Vagina (tissue), 2 donors: ENCODE results near the gene LAMC1. TPM values are rescaled to one million over a fixed set of nuclear protein-coding genes. Genes with fewer than 3 reads are reported as not detected.

Experiments
- DNase-seq, 2 donors: peaks; one replicate each; pipeline ENCODE4 v3.0.0-alpha.2; 2017; ENCODE audit errors: extremely low spot score in 2 of 2
- H3K27ac ChIP-seq: fragments of 200-600 bp; sonication (generic); one replicate; pipeline ENCODE4 v1.5.1; 2019
- H3K27me3 ChIP-seq: fragments of 200-600 bp; sonication (generic); one replicate; pipeline ENCODE4 v1.5.1; 2019
- H3K36me3 ChIP-seq, 2 donors: fragments of 200-600 bp; sonication (generic); one replicate each; pipeline ENCODE4 v1.5.1; 2017 to 2019
- H3K4me1 ChIP-seq: fragments of 200-600 bp; sonication (generic); one replicate; pipeline ENCODE4 v1.5.1; 2019
- H3K4me3 ChIP-seq, 2 donors: fragments of 200-600 bp; sonication (generic); 1 replicate in 1 of 2; 2 replicates in 1 of 2; pipeline ENCODE4 v1.5.1; 2016 to 2019
- H3K9me3 ChIP-seq: fragments of 200-600 bp; sonication (generic); one replicate; pipeline ENCODE4 v1.5.1; 2019
- CTCF ChIP-seq, 3 experiments: fragments of 450-650 bp in 2 of 3; fragments of 200-600 bp in 1 of 3; sonication (generic) in 1 of 3; IDR thresholded peaks; one replicate each; pipeline ENCODE4 v1.5.1; 2017 to 2019; ENCODE audit warnings: antibody characterized with exemption in 3 of 3, mild to moderate bottlenecking in 2 of 3, moderate library complexity in 2 of 3
- POLR2A ChIP-seq, 2 donors: fragments of 450-650 bp; IDR thresholded peaks; one replicate each; pipeline ENCODE4 v1.6.1; 2017; ENCODE audit warnings: antibody characterized with exemption in 2 of 2, mild to moderate bottlenecking in 2 of 2, moderate library complexity in 2 of 2
- POLR2AphosphoS5 ChIP-seq, 2 donors: sonication (generic); formaldehyde crosslinking; IDR thresholded peaks; one replicate each; pipeline ENCODE4 v1.9.0; 2017; ENCODE audit warnings: antibody characterized with exemption in 2 of 2, mild to moderate bottlenecking in 2 of 2, low read depth in 1 of 2; ENCODE audit not compliant: insufficient read depth in 1 of 2
- intact Hi-C: fragments of 100-400 bp; cut with DNase I; formaldehyde crosslinking; loops from one replicate; pipeline ENCODE4 v1.15.1; 2023
- total RNA-seq: library from RNA; depleted of rRNA; stranded (reverse); fragments of >200 nt; gene quantifications from one replicate; pipeline ENCODE4 v1.2.3, GENCODE V29; 2016

The LAMC1 gene
- total RNA-seq, 1 donor from 2014 or later = 217 TPM

- Histone ChIP-seq H3K27me3 (no peaks in the 10 kb centered on the region), H3K4me1 (peaks cover 73% of the 10 kb centered on the region)
Observed at GRCh38 chr1:183087001-183087400, 63.8 kb downstream of the LAMC1 start.

GRCh38 chr1:183089025-183089639, 65.9 kb downstream of the LAMC1 start:
- H3K4me1 ChIP-seq = peaks cover 82% of the 10 kb centered on the region
- H3K27ac ChIP-seq = peak overlapping the region; percentile 46
- H3K4me3 ChIP-seq = no peak overlapping the region
- H3K36me3 ChIP-seq = no peaks in the 10 kb centered on the region
- H3K9me3 ChIP-seq = no peaks in the 10 kb centered on the region
- H3K27me3 ChIP-seq = no peaks in the 10 kb centered on the region
- no peak for DNase-seq
- intact Hi-C loops = no loop called here
- no peak for TF ChIP-seq CTCF (IDR thresholded peaks at IDR 0.05)
- TF ChIP-seq POLR2A (IDR thresholded peaks at IDR 0.05) = no peak
- no peak for TF ChIP-seq POLR2AphosphoS5 (IDR thresholded peaks at IDR 0.05; ENCODE audit: insufficient read depth in 1 of 2, low read depth in 1 of 2)

More at GRCh38 chr1:183087001-183087400, 63.8 kb downstream of the LAMC1 start:
- intact Hi-C loops = no loop called here
- Histone ChIP-seq H3K9me3 (no peaks in the 10 kb centered on the region), H3K27ac (no peak overlapping the region), H3K4me3 (no peak overlapping the region), H3K36me3 (no peaks in the 10 kb centered on the region)
- TF ChIP-seq CTCF (IDR thresholded peaks at IDR 0.05) (no peak), POLR2AphosphoS5 (IDR thresholded peaks at IDR 0.05; ENCODE audit: insufficient read depth in 1 of 2, low read depth in 1 of 2) (no peak), POLR2A (IDR thresholded peaks at IDR 0.05) (no peak)
- no peak for DNase-seq

GRCh38 chr1:183090391-183091006, 67.3 kb downstream of the LAMC1 start:
- Histone ChIP-seq H3K9me3 (no peaks in the 10 kb centered on the region), H3K27ac (peak overlapping the region; percentile 46), H3K27me3 (no peaks in the 10 kb centered on the region), H3K4me3 (no peak overlapping the region), H3K36me3 (no peaks in the 10 kb centered on the region), H3K4me1 (peaks cover 80% of the 10 kb centered on the region)
- no peak for DNase-seq
- TF ChIP-seq POLR2AphosphoS5 (IDR thresholded peaks at IDR 0.05; ENCODE audit: insufficient read depth in 1 of 2, low read depth in 1 of 2) (no peak), POLR2A (IDR thresholded peaks at IDR 0.05) (no peak), CTCF (IDR thresholded peaks at IDR 0.05) (no peak)
- intact Hi-C loops = no loop called here

DNA sequence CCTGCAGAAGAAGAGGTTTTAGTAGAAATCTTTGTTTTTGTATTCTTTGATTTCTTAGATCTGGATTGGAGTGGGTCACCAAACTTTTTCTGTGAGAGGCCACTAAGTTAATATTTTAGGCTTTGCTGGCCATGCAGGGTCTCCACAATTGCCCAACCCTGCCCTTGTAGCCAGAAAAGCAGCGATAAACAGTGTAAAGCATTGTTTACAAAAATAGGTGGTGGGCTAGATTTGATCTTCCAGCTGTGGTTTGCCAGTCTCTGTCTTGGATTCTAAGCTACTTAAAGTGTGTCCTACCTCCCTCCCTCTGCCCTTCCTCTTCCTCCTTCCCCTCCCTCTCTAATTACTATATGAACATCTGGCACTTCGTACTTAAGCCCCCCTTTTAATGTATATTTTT, 68.0 kb downstream of the LAMC1 start:
- Histone ChIP-seq H3K9me3 (no peaks in the 10 kb centered on the region), H3K4me3 (no peak overlapping the region), H3K27ac (peak overlapping the region; percentile 31), H3K27me3 (no peaks in the 10 kb centered on the region), H3K36me3 (no peaks in the 10 kb centered on the region), H3K4me1 (peaks cover 81% of the 10 kb centered on the region)
- TF ChIP-seq POLR2A (IDR thresholded peaks at IDR 0.05) = no peak
- no peak for TF ChIP-seq CTCF (IDR thresholded peaks at IDR 0.05)
- no peak for TF ChIP-seq POLR2AphosphoS5 (IDR thresholded peaks at IDR 0.05; ENCODE audit: insufficient read depth in 1 of 2, low read depth in 1 of 2)
- DNase-seq = no peak
- intact Hi-C loops = no loop called here

DNA sequence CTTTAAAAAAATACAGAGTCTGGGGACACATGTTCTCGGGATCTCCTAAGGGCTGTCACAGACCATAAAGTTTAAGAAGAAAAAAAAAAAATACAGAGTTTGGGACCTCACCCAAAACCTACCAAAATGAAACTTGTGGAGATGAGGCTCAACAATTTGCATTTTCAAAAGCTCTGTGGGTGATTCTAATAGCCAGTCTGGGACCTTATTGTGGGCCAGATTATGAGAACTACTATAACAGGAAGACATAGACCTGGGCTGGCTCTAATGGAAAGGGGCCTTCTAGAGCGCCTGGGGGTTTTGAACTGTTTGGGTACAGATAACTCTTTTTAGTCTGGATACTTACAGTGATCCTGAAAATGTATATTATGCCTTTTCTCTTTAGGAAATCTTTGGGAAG, 69.1 kb downstream of the LAMC1 start:
- TF ChIP-seq POLR2AphosphoS5 (IDR thresholded peaks at IDR 0.05; ENCODE audit: insufficient read depth in 1 of 2, low read depth in 1 of 2) = no peak
- intact Hi-C loops = no loop called here
- Histone ChIP-seq H3K27me3 (no peaks in the 10 kb centered on the region), H3K4me1 (peaks cover 81% of the 10 kb centered on the region), H3K4me3 (no peak overlapping the region), H3K9me3 (no peaks in the 10 kb centered on the region), H3K27ac (no peak overlapping the region), H3K36me3 (no peaks in the 10 kb centered on the region)
- no peak for DNase-seq
